GM19324 (cell line): Measurements from ENCODE around the gene RAB40B.
"Not testable (repeated sequence)": the region's sequence is repeated elsewhere in the genome, so short reads cannot be mapped to it uniquely, and the experiment has no call there.

ENCODE experiments used
- ATAC-seq: cut with Tn5 transposase; IDR thresholded peaks from one replicate; pipeline ENCODE4 v1.9.1; 2021; ENCODE audit warnings: mild to moderate bottlenecking, moderate library complexity; ENCODE audit not compliant: unreplicated experiment, low FRiP score

The RAB40B gene

DNA sequence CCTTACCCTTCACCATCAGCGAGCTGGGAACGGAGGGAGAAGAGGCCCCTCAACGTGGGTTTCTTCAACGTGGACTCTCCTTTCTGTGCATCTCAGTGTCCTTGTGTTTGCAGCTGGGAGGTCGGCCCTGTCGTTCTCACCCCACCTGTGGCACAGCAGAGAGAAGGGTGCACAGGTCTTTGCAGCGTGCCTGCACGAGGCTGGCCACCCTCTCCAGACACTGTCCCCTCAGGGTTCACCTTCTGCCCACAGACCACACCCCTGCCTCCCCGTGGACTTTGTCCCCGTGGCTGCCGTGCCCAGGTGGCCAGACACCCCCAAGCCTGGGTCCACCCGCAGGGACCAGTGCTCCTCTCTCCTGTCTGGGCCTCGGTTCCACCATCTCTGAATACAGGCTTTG is 43.0 kb downstream of the RAB40B start:
- ATAC-seq = no peak

GRCh38 chr17:82655038-82655479 is 43.4 kb downstream of the RAB40B start:
- ATAC-seq = no peak

GRCh38 chr17:82654611-82655010 is 43.9 kb downstream of the RAB40B start:
- not testable (repeated sequence) for ATAC-seq

DNA sequence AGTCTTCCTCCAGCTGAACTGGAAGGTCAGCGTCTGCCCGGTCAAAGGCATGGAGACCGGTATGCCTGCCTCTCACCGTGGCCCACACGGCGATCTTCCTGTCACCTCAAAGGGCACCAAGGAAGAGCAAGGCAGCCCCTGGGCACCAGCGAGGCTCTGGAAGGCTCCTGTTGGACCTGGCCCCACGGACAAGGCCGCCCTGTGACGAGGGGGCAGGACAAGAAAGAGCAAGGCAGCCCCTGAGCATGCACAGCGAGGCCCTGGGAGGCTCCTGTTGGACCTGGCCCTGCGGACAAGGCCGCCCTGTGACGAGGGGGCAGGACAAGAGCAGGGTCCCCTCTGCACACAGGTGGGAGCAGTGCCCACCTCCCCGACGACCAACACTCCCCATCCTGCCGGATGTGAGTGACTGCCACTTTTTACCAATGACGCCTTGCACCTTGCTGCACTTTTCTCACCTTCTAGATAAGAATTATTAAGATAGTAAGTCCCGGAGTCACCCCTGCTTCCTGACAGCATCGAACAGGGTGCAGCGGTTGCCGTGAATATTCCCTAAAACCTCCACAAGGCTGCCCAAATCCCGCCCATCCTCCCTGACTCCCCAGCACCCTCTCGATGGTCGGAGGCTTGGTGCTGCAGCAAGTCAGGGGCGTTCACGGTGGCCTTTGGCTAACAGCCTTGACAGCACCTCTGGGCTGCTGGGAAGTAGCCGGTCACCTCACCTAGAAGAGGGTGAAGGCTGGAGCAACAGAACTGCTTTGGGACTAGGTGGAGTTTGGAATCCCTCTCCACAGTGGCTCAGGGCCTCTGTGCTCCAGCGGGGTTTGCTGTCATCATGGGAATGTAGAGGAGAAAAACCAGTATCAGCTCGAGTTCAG is 44.6 kb downstream of the RAB40B start:
- ATAC-seq = no peak

GRCh38 chr17:82650723-82651122 is 47.8 kb downstream of the RAB40B start:
- no peak for ATAC-seq

DNA sequence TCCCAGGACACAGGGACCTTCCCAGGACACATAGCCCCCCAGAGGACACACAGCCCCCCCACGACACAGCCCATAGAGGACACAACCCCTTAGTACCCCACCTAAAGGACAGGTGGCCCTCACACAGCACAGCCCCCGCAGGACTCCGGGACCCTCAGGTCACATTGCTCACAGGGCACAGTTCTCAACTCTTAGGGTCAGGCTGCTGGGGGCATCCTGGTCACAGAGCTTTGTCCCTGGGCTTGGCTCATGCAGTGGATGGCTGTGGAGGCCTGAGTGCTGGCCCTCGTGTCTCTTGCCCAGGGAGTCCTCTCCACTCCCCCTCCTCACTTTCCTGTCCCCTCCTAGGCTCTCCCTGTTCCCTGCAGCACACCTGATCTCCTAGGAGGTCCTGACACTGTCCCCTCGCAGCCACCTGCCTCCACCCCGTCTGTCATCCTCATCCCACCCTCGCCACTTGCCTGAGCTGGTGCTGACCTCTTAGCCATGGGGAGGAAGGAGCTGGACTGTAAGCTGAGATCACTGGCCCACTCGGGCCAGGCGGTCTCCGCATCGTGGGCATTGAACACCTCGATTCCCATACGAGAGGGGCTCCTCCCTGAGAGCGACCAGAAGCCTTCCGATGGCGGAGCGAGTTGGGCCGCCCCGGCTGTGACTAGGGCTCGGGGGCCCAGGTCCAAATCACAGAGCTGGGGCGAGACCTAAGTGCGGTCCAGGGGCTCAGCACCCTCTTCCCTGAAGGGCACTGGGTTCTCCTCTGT is 48.8 kb downstream of the RAB40B start:
- no peak for ATAC-seq

- no peak for ATAC-seq
These were observed 49.7 kb downstream of the RAB40B start for GRCh38 chr17:82648742-82649331.

DNA sequence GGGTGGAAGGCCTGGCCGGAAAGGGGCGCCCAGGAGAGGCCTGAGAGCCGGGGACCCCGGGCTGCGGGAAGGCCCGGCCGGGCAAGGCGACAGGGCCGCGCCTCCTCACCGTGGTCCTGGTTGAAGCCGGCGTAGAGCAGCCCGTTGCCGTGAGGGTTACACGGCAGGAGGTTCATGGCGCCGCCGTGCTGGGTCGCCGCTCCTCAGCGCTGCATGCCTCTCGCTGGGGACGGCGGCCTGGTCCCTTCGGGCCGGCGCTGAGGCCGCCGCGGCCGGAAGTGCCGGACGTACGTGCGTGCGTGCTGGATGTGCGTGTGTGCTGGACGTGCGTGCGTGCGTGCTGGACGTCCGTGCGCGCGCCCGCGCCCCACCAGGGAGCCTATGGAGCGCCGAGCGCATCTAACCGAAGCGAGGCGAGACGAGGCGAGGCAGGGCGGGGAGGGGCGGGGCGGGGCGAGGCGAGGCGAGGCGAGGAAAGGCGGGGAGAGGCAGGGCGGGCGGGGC is 50.3 kb downstream of the RAB40B start, which contains the start of gene WDR45B:
WDR45B (minus strand) TSS at position 280 of the 504 bp plus-strand sequence; CDS start at position 176, 104 bp downstream.
- ATAC-seq = peak; percentile 90

- peak; percentile 35 for ATAC-seq
These were observed 50.8 kb downstream of the RAB40B start for GRCh38 chr17:82647593-82648164.

DNA sequence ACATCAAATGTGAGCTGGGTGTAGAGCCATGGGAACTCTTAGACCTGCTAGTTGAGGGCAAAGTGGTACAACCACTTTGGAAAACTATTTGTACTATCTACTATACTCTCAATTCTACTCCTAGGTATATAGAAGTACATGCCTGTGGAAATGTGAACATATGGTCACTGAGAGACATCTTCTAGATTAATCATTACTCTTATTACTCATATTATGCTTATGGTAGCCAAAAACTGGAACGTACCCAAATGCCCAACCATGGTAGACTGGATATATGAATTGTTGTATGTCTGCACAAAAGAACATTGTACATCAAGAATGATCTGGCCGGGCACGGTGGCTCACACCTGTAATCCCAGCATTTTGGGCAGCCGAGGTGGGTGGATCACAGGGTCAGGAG is 53.0 kb downstream of the RAB40B start:
- ATAC-seq = no peak

DNA sequence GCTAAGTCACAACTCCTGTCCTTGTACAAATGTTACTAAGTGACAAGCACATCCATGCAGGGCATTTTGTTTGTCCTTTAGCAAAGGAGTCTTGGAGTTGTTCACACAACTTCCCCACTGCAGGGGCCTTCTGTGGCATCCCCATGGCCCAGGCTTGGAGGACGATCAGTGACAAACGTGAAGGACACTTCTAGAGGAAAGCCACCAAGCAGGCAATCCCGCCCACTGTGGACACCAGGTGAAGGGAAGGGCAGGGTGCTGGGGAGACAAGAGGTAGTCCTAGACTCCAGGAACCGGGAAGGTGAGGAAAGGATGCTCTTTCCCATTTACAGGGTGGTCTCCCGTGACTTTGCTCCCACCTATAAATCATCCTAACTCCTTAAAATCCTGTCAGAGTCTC is 54.4 kb downstream of the RAB40B start:
- no peak for ATAC-seq

DNA sequence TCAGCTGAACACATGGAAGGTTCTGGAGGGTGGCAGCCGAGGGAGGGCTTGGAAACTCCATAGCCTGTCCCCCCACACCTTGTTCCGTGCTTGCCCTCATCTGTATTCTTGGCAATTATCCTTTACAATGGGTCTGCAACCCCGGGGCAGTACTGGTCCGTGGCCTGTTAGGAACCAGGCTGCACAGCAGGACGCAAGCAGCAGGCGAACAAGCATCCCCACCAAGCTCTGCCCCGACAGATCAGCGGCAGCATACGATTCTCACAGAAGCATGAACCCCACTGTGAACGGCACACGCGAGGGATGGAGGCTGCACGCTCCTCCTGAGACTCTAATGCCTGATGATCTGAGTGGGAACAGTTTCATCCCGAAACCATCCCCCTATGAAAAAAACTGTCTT is 56.5 kb downstream of the RAB40B start:
- ATAC-seq = no peak

- ATAC-seq = no peak
These were observed 58.5 kb downstream of the RAB40B start for GRCh38 chr17:82640036-82640435.

DNA sequence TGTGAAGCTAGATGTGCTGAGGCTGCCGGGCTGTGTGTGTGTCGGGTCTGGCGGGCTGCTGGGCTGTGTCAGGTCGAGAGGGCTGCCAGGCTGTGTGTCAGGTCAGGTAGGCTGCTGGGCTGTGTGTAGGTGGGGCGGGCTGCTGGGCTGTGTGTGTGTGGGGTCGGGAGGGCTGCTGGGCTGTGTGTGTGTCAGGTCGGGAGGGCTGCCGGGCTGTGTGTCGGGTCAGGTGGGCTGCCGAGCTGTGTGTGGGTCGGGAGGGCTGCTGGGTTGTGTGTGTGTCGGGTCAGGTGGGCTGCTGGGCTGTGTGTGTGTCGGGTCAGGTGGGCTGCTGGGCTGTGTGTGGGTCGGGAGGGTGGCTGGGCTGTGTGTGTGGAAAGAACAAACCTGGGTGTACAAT is 58.9 kb downstream of the RAB40B start:
- no peak for ATAC-seq

GRCh38 chr17:82638183-82638773 is 60.2 kb downstream of the RAB40B start:
- no peak for ATAC-seq

DNA sequence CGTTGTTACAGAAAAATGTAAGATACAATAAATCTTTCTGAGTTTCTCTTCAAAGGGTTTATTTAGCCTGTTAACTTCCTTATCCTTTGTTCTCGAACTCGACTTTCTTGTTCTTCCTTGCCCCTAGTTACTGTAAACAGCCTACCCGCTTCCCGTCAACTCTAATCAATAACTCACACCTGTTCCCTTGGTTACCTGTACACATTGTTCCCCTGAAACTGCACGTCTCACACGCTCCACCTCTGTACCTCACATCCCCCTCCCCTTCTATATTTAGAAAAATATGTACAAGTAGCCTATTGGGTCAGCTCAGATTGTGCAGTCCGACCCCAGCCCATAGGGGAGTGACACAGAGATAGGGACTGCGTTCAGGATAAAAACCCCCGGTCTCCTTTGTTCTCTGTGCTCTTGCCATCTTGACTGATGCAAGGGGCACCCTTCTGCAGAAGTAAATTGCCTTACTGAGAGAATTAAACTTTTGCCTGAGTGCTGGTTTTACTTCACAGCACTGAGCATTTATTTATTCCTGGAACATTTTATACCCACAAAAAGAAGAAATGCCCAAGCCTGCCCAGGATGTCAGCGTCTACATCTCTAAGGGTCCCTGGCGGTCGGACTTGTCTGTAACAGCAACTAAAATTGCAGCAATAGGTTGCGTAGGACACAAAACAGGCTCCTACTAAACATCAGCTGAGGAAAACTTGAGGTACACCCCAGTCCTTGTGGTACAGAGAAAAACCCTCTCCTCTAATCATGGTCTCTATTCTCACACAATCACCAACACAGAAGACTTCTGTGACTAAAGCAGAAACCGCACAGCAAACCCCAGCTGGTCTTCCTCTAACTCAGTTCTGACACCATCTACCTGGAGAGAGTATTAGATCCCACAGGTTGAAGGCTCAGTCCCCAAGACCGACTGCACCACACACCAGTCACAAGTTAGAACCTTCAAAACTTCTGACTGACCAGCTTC is 61.6 kb downstream of the RAB40B start:
- ATAC-seq = no peak

- no peak for ATAC-seq
These were observed 65.2 kb downstream of the RAB40B start for GRCh38 chr17:82633343-82633742.

DNA sequence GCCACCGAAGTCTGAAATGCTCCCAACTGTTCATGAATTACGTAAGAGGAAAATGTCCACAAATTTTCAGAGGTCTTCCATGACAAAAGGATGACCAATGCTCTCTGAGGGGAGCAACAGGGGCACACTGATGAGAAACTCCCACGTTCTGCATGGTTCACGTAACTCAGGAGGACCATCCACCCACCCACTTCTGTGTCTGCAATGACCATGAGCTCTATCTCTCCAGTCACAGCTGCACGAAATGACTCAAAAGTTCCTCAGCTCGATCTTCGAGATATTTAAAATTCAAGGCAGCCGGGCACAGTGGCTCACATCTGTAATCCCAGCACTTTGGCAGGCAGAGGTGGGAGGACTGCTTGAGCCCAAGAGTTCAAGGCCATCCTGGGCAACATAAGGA is 66.0 kb downstream of the RAB40B start:
- ATAC-seq = no peak

DNA sequence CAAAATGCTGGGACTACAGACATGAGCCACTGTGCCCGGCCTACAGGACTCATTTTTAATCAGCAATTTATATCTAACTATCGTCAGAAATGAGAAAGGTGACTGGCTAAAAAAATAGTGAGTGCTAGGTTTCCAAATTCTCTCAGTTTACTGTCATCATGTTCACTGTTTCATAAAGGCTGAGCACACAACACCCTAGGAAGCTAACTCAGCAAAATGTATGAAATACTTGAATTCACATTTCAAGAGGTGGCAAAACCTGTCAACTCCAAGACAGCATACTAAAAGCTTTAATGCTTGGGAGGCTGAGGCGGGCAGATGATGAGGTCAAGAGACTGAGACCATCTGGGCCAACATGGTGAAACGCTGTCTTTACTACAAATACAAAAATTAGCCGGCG is 67.0 kb downstream of the RAB40B start:
- ATAC-seq = no peak
